Body of pancreas (tissue), 4 donors: ENCODE results near the gene RAB22A. TPM values are rescaled to one million over a fixed set of nuclear protein-coding genes. Genes with fewer than 3 reads are reported as not detected.
A peak's percentile ranks its signal among the peaks of the same experiment; 100 is the strongest.

Experiments used
- ATAC-seq: fragments of 150-250 bp; one replicate; pipeline ENCODE4 v1.9.1; 2016
- DNase-seq, 4 donors: peaks; one replicate each; pipeline ENCODE4 v3.0.0-alpha.2; 2019
- H3K27ac ChIP-seq, 4 donors: fragments of 200-600 bp; sonication (generic); 1 replicate in 3 of 4; 2 replicates in 1 of 4; pipeline versions ENCODE4 v1.5.1 to v1.6.1; 2016 to 2019; ENCODE audit warnings: mild to moderate bottlenecking in 1 of 4, mixed read lengths in 1 of 4, moderate library complexity in 1 of 4
- H3K27me3 ChIP-seq, 2 donors: fragments of 200-600 bp; sonication (generic); one replicate each; pipeline ENCODE4 v1.6.0; 2016; ENCODE audit warnings: mild to moderate bottlenecking in 1 of 2
- H3K36me3 ChIP-seq, 2 donors: fragments of 200-600 bp; sonication (generic); replicated peaks in 1 of 2; 2 replicates each; pipeline ENCODE4 v1.5.1; 2016; ENCODE audit warnings: low read depth in 2 of 2; ENCODE audit not compliant: insufficient read depth in 1 of 2
- H3K4me1 ChIP-seq: fragments of 200-600 bp; sonication (generic); one replicate; pipeline ENCODE4 v1.6.0; 2016
- H3K4me3 ChIP-seq, 2 donors: fragments of 200-600 bp; sonication (generic); 1 replicate in 1 of 2; 2 replicates in 1 of 2; pipeline ENCODE4 v1.5.1; 2016 to 2019
- H3K9me3 ChIP-seq, 3 donors: fragments of 200-600 bp; sonication (generic); 1 replicate in 2 of 3; 2 replicates in 1 of 3; pipeline ENCODE4 v1.5.1; 2016
- CTCF ChIP-seq, 7 experiments: fragments of 450-650 bp in 4 of 7; fragments of 200-600 bp in 3 of 7; sonication (generic) in 3 of 7; IDR thresholded peaks; one replicate each; pipeline ENCODE4 v1.5.1; 2016 to 2019; ENCODE audit warnings: antibody characterized with exemption in 7 of 7
- POLR2A ChIP-seq, 3 donors: fragments of 450-650 bp; IDR thresholded peaks; one replicate each; pipeline ENCODE4 v1.6.1; 2016; ENCODE audit warnings: antibody characterized with exemption in 3 of 3, mild to moderate bottlenecking in 2 of 3
- WGBS, 2 donors: methylation state at CpG; one replicate each; pipeline ENCODE4 v1.1.5; 2017; 5-methylcytosine and 5-hydroxymethylcytosine counted together
- intact Hi-C: fragments of 100-400 bp; cut with DNase I; formaldehyde crosslinking; loops from one replicate; pipeline ENCODE4 v1.15.1; 2023
- total RNA-seq, 2 donors: library from RNA; depleted of rRNA; stranded (reverse); fragments of >200 nt; gene quantifications; one replicate each; pipeline ENCODE4 v1.1.0, GENCODE V29; 2016

Gene RAB22A
- total RNA-seq, 2 donors from 2014 or later: 6.3 to 9.1 TPM

DNA sequence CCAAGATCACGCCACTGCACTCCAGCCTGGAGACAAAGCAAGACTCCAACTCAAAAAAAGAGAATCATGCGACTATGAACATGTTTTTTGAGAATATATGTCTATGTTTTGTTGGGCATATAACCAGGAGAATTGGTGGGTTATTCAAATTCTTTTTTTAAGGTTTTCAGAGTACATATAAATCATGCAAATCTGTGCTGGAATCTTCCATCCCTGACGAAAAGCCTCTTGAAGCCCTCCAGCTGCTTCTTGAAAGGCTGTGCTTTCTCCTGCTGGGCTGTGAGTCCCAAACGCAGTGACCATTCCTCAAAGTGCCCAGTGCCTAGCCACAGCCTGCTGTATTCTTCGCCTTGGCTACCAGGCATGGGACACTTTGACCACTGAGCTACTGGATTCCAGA, 9.2 kb upstream of the RAB22A start:
- no peak for ATAC-seq
- DNase-seq: no peak
- intact Hi-C loops: no loop called here
- H3K4me3 ChIP-seq: no peak overlapping the region
- TF ChIP-seq CTCF (IDR thresholded peaks at IDR 0.05) (no peak), POLR2A (IDR thresholded peaks at IDR 0.05) (no peak)
- no peak overlapping the region for H3K27ac ChIP-seq
- H3K27me3 ChIP-seq: no peaks in the 10 kb centered on the region
- no peaks in the 10 kb centered on the region for H3K36me3 ChIP-seq
- no peaks in the 10 kb centered on the region for H3K9me3 ChIP-seq
- WGBS, 2 donors: 78 to 96% methylated on average over 5 of the region's 5 CpGs
- H3K4me1 ChIP-seq: no peaks in the 10 kb centered on the region

- intact Hi-C loops: no loop called here
- H3K27me3 ChIP-seq: no peaks in the 10 kb centered on the region
- DNase-seq (no peak), ATAC-seq (no peak)
- peaks cover 8% of the 10 kb centered on the region for H3K4me1 ChIP-seq
- no peaks in the 10 kb centered on the region for H3K36me3 ChIP-seq
- no peak overlapping the region for H3K27ac ChIP-seq
- H3K9me3 ChIP-seq: no peaks in the 10 kb centered on the region
- TF ChIP-seq CTCF (IDR thresholded peaks at IDR 0.05) (no peak), POLR2A (IDR thresholded peaks at IDR 0.05) (no peak)
- H3K4me3 ChIP-seq: no peak overlapping the region
- 83 to 88% methylated on average over 1 of the region's 1 CpG for WGBS, 2 donors
These were observed 6.0 kb upstream of the RAB22A start for GRCh38 chr20:58303547-58303946.

DNA sequence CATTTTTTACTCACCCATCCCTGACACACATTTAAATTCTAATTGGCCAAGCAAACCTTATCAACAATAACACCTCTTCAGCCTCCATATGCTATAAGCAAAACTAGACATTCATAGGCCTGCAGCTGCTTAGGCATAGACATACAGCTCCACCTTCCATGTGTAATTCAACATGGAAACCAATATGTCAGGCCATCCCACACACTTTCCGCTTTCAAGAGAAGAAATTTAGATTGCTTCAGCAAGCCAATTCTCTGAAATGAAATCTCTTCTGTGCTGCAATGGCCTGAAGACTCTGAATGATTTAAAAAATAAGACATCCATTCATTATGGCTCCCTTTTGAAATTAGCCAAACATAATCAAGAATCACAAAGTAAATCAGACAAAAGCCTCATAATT, 4.5 kb upstream of the RAB22A start:
- intact Hi-C loops: no loop called here
- Histone ChIP-seq H3K27me3 (no peaks in the 10 kb centered on the region), H3K4me1 (peaks cover 8% of the 10 kb centered on the region), H3K27ac (no peak overlapping the region), H3K9me3 (no peaks in the 10 kb centered on the region), H3K4me3 (no peak overlapping the region), H3K36me3 (no peaks in the 10 kb centered on the region)
- ATAC-seq (no peak), DNase-seq (no peak)
- 95% methylated on average over 1 of the region's 1 CpG for WGBS, 2 donors
- TF ChIP-seq CTCF (IDR thresholded peaks at IDR 0.05) (no peak), POLR2A (IDR thresholded peaks at IDR 0.05) (no peak)

GRCh38 chr20:58306421-58307261, 2.9 kb upstream of the RAB22A start:
- ATAC-seq: no peak
- TF ChIP-seq CTCF (IDR thresholded peaks at IDR 0.05) (no peak), POLR2A (IDR thresholded peaks at IDR 0.05) (no peak)
- intact Hi-C loops: no loop called here

GRCh38 chr20:58307270-58307669, 2.2 kb upstream of the RAB22A start:
- Histone ChIP-seq H3K9me3 (no peaks in the 10 kb centered on the region), H3K4me1 (peaks cover 21% of the 10 kb centered on the region), H3K27me3 (no peaks in the 10 kb centered on the region), H3K27ac (peak overlapping the region in 2 of 4 donors; percentile 33 to 51), H3K36me3 (no peaks in the 10 kb centered on the region), H3K4me3 (no peak overlapping the region)
- no peak for DNase-seq
- TF ChIP-seq CTCF (IDR thresholded peaks at IDR 0.05): no peak
- TF ChIP-seq POLR2A (IDR thresholded peaks at IDR 0.05): no peak
- 80 to 84% methylated on average over 7 of the region's 7 CpGs for WGBS, 2 donors
- intact Hi-C loops: no loop called here
- no peak for ATAC-seq

More at GRCh38 chr20:58306421-58307261, 2.9 kb upstream of the RAB22A start:
- Histone ChIP-seq H3K4me1 (peaks cover 16% of the 10 kb centered on the region), H3K27ac (peak overlapping the region in 2 of 4 donors; percentile 33 to 51), H3K9me3 (no peaks in the 10 kb centered on the region), H3K4me3 (no peak overlapping the region), H3K27me3 (no peaks in the 10 kb centered on the region), H3K36me3 (no peaks in the 10 kb centered on the region)
- peak in 3 of 4 donors; percentile 24 to 67 (median 24) for DNase-seq
- WGBS, 2 donors: 58 to 65% methylated on average over 11 of the region's 11 CpGs
